Stimulated activated CD4-positive, alpha-beta T cell treated with anti-CD3 and anti-CD28 coated beads, Interleukin-12 subunit alpha, Interleukin-12 subunit beta, amount 100 ng/mL, for 4 hours (primary cell): ENCODE results near the gene LENG1.

Experiments used
- DNase-seq: peaks from one replicate; pipeline ENCODE4 v3.0.0-alpha.2; 2020

LENG1 gene

DNA sequence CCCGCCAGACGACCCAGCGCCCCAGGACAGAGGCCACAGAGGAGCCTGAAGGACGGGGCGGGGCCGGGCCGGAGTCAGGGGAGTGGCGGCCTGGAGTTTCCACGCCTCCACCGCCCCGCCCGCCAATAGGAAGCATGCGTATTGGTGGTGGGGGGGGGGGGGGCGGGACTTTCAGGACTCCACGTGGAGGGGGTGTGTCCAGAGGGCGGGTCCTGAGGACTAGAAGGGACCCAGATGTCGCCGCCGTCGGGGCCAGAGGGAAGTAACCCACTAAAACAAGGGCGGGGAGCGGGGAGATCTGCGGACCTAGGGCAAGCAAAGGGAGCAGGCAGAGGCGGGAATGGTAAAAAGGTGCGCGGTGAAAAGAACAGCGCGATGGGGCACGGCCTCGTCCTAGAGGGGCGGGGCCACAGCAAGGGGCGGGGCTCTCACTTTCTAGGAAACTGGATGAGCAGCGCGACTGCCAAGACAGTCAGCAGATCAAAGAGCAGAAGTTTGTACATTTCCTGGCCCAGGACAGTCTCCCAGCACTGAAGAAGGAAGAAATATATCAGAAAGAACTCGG lies 2.8 kb upstream of the LENG1 start:
- DNase-seq = peak; percentile 79

DNA sequence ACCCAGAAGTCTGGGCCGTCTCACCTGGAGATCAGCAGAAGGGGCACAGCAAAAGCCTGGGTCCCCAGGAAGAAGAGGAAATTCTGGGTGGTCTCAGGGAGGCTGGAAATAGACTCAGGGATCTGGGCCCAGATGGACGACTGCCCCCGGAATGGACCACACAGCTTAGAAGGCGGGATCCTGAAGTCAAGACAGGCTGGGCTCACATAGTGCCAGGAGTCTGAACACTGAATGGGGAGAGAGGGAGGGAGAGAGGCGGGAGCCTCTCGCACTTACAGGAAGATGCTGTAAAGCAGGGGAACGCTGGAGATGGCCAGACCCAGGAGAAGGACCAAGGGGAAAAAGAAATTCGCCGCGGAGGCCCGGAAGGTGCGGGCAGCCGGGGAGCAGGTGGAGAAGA lies 1.3 kb upstream of the LENG1 start:
- no peak for DNase-seq

DNA sequence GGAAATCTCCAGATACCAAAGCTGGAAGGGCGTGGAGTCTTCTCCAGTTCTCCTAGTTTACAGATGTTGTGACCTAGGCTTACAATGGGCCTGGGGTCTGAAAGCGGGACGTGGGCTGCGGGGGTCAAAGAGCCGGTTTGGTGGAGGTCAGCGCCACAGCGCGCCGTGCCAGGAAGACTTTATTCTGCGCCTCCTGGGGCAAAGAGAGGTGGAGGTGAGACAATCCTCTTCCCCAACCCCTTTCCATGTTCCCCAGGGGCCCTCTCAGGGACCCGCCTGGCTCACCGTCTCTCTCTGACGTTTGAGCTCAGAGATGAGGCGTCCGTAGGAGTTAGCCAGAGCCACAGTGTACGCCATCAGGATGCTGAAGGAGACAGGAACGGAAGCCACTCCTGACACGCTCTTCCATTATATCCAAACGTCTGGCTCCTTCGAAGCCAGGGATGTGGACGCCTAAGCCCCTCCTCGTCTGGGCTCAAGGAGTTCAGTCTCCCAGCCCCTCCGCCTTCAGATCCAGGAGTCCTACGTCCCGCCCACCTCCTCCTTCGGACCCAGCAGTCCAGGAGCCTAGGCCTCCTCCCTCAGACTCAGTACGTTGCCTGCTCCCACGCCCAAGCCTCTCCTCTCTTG lies 776 bp upstream of the LENG1 start:
- no peak for DNase-seq

DNA sequence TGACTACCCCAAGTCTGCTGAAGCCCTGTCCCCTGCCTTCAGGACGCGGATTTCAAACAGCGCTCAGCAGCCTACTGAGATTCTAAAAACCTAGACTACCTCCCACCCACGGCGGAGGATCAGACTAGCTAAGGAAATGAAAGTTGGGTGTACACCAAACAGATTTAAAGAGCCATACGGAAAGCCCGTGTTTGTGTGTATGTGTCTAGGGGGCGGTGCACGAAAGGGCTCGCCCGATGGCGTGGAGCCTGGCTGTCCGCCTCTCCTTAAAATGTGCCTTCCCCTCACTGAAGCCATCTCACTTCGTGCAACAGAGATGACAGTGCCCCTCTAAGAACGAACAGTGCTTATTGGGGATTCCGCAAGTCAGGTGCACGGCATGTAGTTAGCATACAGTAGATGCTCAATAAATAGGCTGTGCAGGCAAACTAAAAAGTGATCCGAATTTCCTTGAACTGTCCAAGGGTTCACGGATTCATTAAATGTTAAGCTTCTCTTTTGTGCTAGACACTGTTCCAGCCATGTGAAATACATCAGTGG lies 639 bp downstream of the LENG1 start:
- DNase-seq = no peak

DNA sequence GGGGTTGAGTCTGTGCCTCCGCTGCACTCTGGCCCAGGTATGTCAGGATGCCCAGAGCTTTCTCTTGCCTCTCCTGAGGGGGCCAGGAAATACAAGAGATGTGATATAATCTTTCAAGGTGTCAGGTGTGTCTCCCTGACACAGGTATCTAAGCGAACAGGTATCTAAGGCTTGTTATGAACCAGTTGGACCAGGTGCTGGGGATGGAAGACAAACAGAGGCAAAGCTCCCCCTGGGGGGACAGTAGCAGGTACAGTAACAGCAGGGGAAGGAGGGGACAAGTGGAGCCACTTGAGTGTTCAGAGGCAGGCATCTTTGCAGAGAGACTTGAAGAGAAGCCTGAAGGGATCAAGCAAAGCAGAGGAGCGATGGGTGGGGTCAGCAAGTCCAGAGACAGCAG lies 2.6 kb downstream of the LENG1 start:
- no peak for DNase-seq

DNA sequence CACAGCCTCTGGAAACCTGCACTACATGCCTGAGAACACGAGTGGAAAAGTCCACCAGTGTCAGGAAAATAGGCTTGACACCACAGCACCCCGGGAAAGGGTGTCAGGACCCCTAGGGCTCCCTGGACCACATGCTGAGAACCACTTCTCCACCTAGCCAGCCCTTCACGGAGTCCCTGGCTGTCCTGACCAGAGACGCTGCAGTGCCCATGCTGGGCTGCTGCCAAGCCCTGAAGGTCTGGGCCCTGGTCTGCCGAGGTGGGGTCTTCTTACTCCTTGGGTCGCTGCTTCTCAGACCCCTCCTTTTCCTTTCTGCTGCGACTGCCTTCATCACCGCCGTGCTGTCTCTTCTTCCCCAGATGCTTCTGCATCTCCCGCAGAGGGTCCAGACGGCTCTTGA lies 3.0 kb downstream of the LENG1 start:
- DNase-seq = no peak

DNA sequence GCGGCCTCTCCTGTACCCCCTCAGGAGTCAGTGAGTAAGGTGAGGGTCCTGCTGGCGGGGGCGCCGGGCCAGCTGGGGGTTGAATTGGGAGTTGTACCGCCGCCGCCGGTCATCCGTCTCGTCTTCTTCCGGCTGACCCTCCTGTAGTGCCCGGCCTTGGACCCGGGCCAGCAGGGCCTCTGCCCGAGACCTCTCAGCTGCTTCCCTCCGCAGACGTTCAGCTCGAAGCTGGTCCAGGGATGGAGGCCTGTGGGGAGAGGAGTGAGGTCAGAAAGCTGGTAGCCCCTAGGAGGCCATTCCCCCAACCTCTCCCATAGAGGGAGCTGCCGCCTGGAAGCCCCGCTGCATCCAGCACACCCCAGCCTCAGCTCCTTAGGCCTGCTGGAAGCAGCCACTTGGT lies 3.8 kb downstream of the LENG1 start:
- no peak for DNase-seq

DNA sequence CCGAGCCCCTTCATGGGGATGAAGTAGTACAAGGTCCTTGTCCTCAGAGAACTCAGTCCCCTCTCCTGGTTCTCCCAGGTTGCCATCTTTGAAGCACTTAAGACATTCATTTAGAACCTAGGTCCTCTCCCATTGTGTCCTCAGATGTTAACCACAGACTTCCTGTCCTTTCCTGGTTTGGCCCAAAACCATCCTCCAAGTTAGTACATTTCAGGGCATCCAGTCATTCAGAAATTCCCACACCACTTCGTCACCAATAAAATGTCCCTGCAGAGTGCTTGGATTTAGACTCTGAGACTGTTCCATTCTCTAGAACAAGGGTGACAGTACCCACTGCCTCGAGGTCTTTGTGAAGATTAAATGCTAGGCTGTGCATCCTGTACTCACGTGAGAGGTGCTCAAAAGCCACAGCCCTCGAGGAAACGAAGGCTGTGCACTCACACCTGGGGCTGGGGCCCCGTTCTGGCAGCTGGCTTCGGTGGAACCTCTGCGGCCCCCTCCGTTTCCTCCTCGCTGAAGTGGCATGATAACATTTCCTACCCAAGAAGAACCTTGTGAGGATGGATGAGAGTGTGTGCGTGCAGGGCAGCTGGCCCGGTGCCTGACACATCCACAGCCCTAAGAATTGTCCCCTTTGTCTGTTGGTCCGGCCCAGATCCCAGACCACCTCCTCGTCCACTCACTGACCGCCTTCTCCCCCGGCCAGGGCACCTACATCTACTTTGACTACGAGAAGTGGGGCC lies 4.7 kb downstream of the LENG1 start:
- no peak for DNase-seq

DNA sequence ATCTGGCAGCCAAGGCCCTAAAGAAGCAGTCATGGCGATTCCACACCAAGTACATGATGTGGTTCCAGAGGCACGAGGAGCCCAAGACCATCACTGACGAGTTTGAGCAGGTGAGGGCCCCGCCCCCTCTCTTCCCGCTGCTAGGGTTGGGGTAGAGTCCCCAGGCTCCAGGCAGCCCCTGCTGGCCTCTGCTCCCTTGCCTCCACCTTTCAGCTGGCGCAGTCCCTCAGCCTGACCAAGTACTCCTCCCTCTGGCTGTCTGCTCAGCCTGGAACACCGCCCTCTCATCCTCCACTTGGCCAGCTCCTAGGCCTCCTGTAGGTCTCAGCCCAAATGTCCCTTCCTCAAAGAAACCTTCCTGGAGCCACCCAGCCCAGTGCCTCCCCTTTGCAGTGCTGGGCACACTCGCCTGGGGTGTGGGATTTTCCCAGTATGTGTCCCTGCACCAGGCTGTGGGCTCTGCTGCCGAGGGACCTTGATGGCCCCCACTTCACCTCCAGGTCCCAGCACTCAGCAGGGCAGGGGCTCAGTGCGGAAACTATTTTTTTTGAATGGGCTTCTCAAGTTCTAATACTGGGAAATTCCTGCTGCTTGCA lies 5.7 kb downstream of the LENG1 start:
- no peak for DNase-seq

DNA sequence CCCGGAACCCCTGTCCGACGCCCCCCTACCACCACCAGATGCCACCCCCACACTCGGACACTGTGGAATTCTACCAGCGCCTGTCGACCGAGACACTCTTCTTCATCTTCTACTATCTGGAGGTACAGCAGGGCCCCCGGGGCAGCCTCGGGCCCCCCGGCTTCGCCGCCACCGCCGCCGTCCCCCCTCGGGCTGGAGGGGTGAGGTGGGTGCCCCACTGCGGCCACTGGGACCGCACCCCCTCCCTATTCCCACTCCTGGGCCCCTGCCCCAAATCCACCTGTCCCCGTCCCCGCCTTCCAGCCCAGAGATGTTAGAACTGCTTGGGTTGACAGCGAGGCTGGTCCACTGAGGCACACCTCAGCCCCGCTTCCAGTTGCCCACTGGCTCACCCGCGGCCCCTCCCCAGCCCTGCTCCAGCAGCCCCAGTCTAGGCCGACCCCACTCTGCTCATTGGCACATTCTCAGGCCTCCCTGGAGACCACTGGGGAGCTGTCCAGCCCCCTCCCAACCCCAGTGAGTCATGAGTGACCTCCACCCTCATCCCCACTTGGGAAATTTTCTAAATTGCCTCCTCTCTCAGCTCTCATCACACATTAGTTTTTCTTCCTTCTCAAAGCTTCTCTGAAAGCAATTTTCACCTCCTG lies 6.5 kb downstream of the LENG1 start:
- DNase-seq = no peak

DNA sequence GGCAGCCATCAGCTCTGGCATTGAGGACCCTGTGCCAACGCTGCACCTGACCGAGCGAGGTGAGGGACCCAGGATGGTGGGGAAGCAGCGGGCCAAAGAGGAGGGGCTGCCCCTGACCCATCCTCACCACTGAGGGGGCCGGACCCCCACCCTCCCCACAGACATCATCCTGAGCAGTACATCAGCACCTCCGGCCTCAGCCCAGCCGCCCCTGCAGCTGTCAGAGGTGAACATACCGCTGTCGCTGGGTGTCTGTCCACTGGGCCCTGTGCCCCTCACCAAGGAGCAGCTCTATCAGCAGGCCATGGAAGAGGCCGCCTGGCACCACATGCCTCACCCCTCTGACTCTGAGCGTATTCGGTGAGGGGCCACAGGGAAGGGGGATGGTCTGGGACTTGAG lies 7.3 kb downstream of the LENG1 start:
- no peak for DNase-seq

DNA sequence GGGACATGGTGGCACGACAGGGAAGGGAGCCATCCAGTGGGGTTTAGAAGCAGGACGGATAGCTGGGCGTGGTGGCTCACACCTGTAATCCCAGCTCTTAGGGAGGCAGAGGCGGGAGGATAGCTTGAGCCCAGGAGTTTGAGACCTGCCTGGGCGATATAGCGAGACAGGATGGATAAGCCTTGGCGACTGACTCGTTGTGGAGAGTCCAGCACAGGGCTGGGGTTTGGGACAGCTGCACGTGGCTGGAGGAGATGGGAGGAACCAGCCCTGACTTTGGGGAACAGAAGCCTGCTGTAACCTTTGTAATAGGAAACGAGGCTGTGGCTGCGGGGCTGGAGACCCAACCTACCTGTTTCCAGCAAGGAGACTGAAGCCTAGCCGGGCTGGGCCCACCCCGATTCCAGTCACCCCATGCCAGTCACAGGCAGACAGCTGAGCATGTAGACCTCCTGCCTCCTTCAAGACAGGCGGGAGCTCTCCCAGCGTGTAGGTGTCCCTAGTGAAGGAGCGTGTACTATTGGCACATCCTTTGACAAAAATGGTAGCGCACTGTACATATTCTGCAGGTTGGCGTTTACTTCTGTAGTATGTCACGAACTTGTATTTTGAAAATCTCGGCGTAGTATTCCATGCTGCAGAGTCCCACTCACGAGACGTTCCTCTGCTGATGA lies 8.0 kb downstream of the LENG1 start:
- DNase-seq = no peak

DNA sequence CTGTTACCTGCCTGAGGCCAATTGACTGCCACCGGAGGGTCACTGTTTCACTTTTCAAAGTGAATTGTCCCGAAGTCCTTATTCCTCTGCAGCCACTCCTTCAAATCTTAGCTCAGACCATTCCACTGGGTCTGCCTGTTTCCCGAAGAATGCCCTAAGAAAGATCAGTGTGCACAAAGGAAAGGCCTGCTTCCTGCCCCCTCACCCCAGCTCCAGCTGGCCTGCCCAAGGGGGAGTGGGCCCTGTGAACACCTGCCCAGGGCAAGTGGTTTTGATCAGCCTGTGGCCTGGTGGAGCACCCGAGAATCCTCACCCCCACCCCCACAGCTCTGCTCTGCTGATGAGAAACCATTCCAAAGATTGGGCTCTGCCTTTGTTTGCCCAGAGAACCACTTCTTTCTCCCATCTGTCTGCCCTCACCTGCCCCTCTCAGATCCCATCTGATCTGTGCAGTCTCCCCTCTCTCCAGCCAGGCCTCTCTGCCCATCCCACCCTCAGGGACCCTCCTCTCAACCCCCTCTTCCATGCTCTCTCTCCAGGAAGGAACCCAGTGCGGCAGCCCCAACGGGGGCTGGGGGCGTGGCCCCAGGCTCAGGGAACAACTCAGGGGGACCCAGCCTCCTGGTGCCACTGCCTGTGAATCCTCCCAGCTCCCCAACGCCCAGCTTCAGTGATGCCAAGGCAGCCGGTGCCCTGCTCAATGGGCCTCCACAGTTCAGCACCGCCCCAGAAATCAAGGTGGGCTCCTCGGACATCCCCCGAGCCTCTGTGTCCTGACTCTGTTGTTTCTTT lies 10.3 kb downstream of the LENG1 start:
- no peak for DNase-seq

DNA sequence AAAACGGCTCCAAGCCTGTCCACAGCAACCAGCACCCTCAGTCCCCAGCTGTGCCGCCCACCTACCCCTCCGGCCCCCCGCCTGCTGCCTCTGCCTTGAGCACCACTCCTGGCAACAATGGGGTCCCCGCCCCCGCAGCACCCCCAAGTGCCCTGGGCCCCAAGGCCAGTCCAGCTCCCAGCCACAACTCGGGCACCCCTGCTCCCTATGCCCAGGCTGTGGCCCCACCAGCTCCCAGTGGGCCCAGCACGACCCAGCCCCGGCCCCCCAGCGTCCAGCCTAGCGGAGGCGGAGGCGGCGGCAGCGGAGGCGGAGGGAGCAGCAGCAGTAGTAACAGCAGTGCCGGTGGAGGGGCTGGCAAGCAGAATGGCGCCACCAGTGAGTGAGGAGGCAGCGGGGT lies 11.4 kb downstream of the LENG1 start:
- no peak for DNase-seq

DNA sequence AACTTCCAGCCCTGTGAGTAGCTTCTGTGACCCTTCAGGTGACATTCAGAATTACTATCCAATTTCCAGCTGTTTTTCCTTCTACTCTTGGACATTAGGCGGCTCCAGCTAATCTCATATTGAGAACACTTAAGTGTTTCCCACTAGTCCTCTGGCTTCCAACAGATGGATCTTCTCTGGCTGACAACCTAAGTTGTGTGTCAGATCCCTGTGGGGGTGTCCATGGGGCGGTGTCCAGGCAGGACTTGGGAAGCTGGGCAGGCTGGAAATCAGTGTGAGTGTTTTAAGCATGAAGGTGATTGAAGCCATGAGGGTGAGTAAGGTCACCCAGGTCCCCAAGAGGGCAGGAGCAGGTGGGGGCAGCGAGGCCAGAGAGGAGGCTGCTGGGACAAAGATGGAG lies 11.8 kb downstream of the LENG1 start:
- no peak for DNase-seq

DNA sequence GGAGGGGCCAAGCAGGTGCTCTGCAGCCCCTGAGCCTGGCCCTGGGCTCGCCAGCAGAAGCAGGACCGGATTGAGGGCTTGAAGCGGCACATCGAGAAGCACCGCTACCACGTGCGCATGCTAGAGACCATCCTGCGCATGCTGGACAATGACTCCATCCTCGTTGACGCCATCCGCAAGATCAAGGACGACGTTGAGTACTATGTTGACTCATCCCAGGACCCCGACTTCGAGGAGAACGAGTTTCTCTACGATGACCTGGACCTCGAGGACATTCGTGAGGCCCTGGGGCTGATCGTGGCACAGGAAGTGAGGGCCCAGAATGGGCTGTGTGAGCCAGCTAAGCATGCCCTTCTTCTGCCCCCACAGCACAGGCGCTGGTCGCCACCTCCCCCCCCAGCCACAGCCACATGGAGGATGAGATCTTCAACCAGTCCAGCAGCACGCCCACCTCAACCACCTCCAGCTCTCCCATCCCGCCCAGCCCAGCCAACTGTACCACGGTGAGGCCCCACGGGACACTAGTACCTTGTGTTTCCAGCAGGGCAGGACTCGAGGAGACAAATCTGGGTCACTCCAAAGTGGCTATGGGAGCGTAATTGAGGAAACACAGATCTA lies 13.9 kb downstream of the LENG1 start:
- DNase-seq = no peak

DNA sequence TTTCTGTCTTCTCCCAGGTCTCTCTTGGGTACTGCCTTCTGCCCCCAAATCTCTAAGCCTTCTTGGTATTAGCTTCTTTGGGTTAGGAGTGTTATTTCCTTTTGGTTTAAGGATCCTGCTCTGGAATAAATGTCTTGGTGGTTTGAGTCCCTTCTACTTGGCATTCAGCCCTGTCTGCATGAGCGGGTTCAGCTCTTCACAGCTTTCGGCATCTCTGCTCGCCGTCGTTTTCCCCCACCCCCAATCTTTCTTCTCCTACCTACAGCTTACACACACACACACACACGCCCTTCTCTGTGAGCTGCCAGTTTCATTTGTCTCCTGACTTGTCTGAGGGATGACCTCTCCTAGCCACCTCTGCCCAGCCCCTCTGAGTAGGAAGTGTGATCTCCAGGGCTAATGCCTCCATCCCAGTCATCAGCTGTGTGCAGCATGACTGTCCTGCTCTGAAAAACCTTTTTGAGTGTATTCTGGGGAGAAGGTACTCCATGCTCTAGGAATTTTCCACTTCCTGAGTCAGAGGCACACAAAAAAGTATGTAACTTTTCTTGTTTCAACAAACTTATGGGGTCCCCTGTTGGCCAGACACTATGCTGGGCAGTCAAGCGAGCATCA lies 17.2 kb downstream of the LENG1 start:
- no peak for DNase-seq

DNA sequence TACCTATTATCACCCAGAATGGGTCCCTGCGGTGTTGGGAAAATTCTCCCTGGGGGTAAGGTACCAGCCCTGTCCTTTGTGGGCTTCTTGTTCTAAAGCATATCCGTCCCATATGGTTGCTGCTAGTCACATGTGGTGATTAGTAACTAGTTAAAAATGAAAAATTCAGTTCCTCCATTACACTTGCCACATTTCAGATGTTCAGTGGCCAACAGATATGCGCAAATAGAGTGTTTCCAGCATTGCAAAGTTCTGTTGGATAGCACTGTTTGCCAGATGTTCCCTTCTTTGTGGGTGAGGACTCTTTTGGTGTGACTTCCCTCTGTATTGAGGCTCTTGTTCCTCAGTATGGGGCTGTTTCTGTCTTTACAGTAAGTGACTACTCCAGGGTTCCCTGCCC lies 18.2 kb downstream of the LENG1 start:
- DNase-seq = no peak

DNA sequence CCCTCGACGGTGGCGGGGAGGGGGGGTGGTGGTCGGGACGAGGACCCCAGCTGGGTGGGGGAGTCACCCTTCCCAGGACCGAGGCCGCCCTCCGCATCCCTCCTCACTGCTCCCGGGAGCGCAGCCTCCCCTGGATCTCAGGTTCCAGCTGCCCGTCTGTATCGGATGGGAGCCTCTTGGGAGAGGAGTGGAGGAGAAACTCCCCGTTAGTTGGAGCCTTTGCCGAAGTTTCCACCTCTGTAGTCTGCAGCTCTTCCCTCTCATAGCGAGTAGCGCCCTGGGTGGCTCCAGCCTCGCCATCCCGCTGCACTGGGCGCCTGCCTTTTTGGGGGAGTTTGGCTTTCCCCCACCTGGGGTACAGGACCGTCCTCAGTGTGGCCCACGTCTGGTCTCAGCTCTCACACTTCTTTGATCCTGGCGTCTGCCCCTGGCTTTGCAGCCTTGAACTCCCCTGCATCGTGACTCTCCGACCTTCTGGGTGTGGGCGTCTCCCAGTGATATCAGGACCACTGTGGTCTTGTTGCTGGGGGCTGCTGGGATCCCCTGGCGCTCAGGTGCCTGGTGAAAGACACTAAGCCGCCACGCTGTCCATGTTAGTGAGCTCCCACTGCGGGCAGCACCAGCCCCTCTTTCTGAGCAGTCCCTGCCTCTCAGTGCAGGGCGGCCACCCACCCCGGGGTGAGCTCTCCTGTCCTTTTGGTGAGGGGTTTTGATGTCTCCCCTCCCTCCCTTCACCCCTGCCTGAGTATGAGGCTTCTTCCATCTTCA lies 20.8 kb downstream of the LENG1 start:
- DNase-seq = no peak
